ENCODE measurements around the gene TRMT2A.

TRMT2A gene

DNA sequence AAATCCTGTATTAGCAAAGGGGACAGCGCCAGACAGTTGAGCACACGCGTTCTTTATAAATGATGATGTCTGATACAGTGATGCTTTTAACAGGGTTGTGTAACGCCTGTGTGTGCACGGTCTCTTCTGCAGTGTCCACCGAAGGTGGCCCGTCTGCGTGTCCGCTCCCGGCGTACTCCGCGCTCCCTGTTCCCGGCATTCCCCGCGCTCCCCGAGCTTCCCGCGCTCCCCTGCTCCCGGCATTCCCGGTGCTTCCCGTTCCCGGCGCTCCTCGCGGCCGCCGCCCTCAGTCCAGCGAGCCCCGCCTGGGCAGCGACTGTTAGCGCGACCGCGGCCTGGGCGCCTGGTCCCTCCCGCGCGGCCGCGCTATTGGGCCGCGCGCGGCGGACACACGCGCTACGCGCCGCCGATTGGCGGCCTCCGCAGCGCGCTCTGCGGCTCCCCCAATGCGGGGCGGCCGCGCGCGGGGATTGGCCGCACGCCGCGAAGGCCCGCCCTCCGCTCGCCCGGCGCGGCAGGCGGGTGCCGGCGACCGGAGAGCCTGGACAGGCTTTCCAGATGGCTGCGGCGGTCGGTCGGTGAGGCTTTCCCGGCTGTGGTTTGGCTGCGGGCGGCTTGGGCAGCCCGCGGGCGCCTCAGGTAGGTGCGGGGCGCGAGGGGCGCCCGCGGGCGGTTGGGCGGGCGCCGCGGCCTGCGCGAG, 37.1 kb downstream of the TRMT2A start, which contains the start of gene DGCR8 (continued):
- TF ChIP-seq ZNF341 (tag by site-specific recombination; IDR thresholded peaks at IDR 0.05; ENCODE audit: low read depth) (peak; percentile 46; the same call in 1 of the 2 replicates), ZBTB1 (tag by site-specific recombination; IDR thresholded peaks at IDR 0.05) (no peak), ZNF362 (tag by site-specific recombination; IDR thresholded peaks at IDR 0.05) (no peak), ZNF433 (tag by site-specific recombination; IDR thresholded peaks at IDR 0.05; ENCODE audit: low read depth) (no peak), ZNF837 (tag by site-specific recombination; IDR thresholded peaks at IDR 0.05) (no peak), MZF1 (tag by site-specific recombination; IDR thresholded peaks at IDR 0.05; ENCODE audit: borderline replicate concordance) (no peak), PRDM10 (tag by site-specific recombination; IDR thresholded peaks at IDR 0.05) (peak; percentile 91), OVOL3 (tag by site-specific recombination; IDR thresholded peaks at IDR 0.05) (0 out of 2 replicates have a peak, but pooled peaks have one; percentile 36), KLF8 (tag by site-specific recombination; IDR thresholded peaks at IDR 0.05) (peak; percentile 94), ZNF560 (tag by site-specific recombination; IDR thresholded peaks at IDR 0.05; ENCODE audit: borderline replicate concordance) (no peak), TRIM28 (IDR thresholded peaks at IDR 0.05; ENCODE audit: borderline replicate concordance, low read length) (no peak), ZEB2 (tag by site-specific recombination; IDR thresholded peaks at IDR 0.05) (peak; percentile 98), ZBTB21 (tag by site-specific recombination; IDR thresholded peaks at IDR 0.05) (0 out of 2 replicates have a peak, but pooled peaks have one; percentile 10), PRDM1 (tag by site-specific recombination; IDR thresholded peaks at IDR 0.05) (no peak), ZNF600 (tag by site-specific recombination; IDR thresholded peaks at IDR 0.05) (no peak), ZNF266 (tag by site-specific recombination; IDR thresholded peaks at IDR 0.05; ENCODE audit: low read depth) (no peak), SP2 (tag by site-specific recombination; IDR thresholded peaks at IDR 0.05) (peak; percentile 72), ZNF555 (tag by site-specific recombination; conservative IDR thresholded peaks at IDR 0.05) (no peak), ZNF785 (tag by site-specific recombination; IDR thresholded peaks at IDR 0.05) (no peak), REST (tag by site-specific recombination; IDR thresholded peaks at IDR 0.05) (peak; percentile 33; the same call in 1 of the 2 replicates), ZNF121 (tag by site-specific recombination; IDR thresholded peaks at IDR 0.05) (peak; percentile 95), ZNF768 (tag by site-specific recombination; IDR thresholded peaks at IDR 0.05) (no peak), ZNF138 (tag by site-specific recombination; IDR thresholded peaks at IDR 0.05; ENCODE audit: borderline replicate concordance) (no peak), ZFP3 (tag by site-specific recombination; IDR thresholded peaks at IDR 0.05; ENCODE audit: low read depth) (no peak), ZNF626 (tag by site-specific recombination; IDR thresholded peaks at IDR 0.05) (no peak), ZFP69B (tag by site-specific recombination; IDR thresholded peaks at IDR 0.05) (0 out of 2 replicates have a peak, but pooled peaks have one; percentile 36), ZNF114 (tag by site-specific recombination; IDR thresholded peaks at IDR 0.05) (no peak), KLF16 (tag by site-specific recombination; IDR thresholded peaks at IDR 0.05) (peak; percentile 46)
- TF ChIP-seq, protein P1, sequence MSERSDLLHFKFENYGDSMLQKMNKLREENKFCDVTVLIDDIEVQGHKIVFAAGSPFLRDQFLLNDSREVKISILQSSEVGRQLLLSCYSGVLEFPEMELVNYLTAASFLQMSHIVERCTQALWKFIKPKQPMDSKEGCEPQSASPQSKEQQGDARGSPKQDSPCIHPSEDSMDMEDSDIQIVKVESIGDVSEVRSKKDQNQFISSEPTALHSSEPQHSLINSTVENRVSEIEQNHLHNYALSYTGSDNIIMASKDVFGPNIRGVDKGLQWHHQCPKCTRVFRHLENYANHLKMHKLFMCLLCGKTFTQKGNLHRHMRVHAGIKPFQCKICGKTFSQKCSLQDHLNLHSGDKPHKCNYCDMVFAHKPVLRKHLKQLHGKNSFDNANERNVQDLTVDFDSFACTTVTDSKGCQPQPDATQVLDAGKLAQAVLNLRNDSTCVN (tag by site-specific recombination; optimal IDR thresholded peaks at IDR 0.05) = peak; percentile 97
- TF ChIP-seq, protein P2, sequence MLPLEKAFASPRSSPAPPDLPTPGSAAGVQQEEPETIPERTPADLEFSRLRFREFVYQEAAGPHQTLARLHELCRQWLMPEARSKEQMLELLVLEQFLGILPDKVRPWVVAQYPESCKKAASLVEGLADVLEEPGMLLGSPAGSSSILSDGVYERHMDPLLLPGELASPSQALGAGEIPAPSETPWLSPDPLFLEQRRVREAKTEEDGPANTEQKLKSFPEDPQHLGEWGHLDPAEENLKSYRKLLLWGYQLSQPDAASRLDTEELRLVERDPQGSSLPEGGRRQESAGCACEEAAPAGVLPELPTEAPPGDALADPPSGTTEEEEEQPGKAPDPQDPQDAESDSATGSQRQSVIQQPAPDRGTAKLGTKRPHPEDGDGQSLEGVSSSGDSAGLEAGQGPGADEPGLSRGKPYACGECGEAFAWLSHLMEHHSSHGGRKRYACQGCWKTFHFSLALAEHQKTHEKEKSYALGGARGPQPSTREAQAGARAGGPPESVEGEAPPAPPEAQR (tag by site-specific recombination; IDR thresholded peaks at IDR 0.05) = no peak

All from HEK293 (cell line).